K562 (cell line): ENCODE results near the gene XKR7. TPM values are rescaled to one million over a fixed set of nuclear protein-coding genes. Genes with fewer than 3 reads are reported as not detected.

ENCODE experiments used
- ATAC-seq: fragments of 200-7000 bp; cut with Tn5 transposase; 3 replicates; pipeline ENCODE4 v1.9.1; 2020; ENCODE audit warnings: moderate library complexity
- BruUV-seq: library from RNA; stranded (reverse); fragments of 400-500 nt; replicated peaks from 2 replicates; lab custom pipeline; 2021; lab: Mats Ljungman, UMichigan
- CTCF ChIA-PET: fragments of 300-600 bp; formaldehyde crosslinking; extraction: SDS; loops from one replicate; lab custom pipeline; 2021; ENCODE audit warnings: low intra/inter-chr PET ratio; lab: Yijun Ruan, JAX
- POLR2A ChIA-PET: fragments of 300-600, 350-650 bp; sonication (Branson Sonifier 250); formaldehyde crosslinking; extraction: SDS; loops from one replicate; lab custom pipeline; 2021; ENCODE audit warnings: antibody characterized with exemption, inconsistent platforms; lab: Yijun Ruan, JAX
- DNase-seq, 4 experiments: peaks; one replicate each; pipeline versions ENCODE4 v3.0.0 to v3.0.0-alpha.2; 2011 to 2018; ENCODE audit warnings: low spot score in 3 of 4, mixed read lengths in 3 of 4; ENCODE audit errors: extremely low read depth in 1 of 4
- FAIRE-seq: peaks from 2 replicates; lab custom pipeline; 2011; peaks lifted over from hg19 to GRCh38; lab: Jason Lieb, UNC
- H2AFZ ChIP-seq: 2 replicates; pipeline ENCODE4 v1.6.0; 2011; ENCODE audit warnings: low read depth, low read length, control low read depth, inconsistent platforms
- H3K27ac ChIP-seq: fragments of 200-600 bp; 3 replicates; pipeline ENCODE4 v1.8.0; 2011; ENCODE audit warnings: low read depth, mild to moderate bottlenecking, control low read depth, inconsistent platforms, low read length, moderate library complexity, mixed read lengths; ENCODE audit errors: extremely low read depth
- H3K27me3 ChIP-seq, 2 experiments: fragments of 300-600 bp in 1 of 2; 2 replicates in 1 of 2; 3 replicates in 1 of 2; pipeline versions ENCODE4 v1.6.0 to v1.8.0; 2011; ENCODE audit warnings: inconsistent platforms in 2 of 2, low read length in 2 of 2, mild to moderate bottlenecking in 1 of 2, mixed read lengths in 1 of 2, moderate library complexity in 1 of 2; ENCODE audit not compliant: control insufficient read depth in 2 of 2, insufficient read depth in 2 of 2
- H3K36me3 ChIP-seq: fragments of 300-600 bp; 3 replicates; pipeline ENCODE4 v1.8.0; 2011; ENCODE audit warnings: mild to moderate bottlenecking, low read length, inconsistent platforms; ENCODE audit not compliant: control insufficient read depth, insufficient read depth
- H3K4me1 ChIP-seq, 2 experiments: fragments of 200-600 bp in 1 of 2; replicated peaks in 1 of 2; 2 replicates in 1 of 2; 3 replicates in 1 of 2; pipeline versions ENCODE4 v1.5.1 to v1.8.0; 2011; ENCODE audit warnings: inconsistent platforms in 2 of 2, low read length in 2 of 2, mild to moderate bottlenecking in 1 of 2, mixed read lengths in 1 of 2, moderate library complexity in 1 of 2; ENCODE audit not compliant: control insufficient read depth in 2 of 2, insufficient read depth in 2 of 2
- H3K4me2 ChIP-seq: 2 replicates; pipeline ENCODE4 v1.6.1; 2011; ENCODE audit warnings: low read length, control low read depth, inconsistent platforms, mixed read lengths; ENCODE audit not compliant: insufficient read depth
- H3K4me3 ChIP-seq: fragments of 200-600 bp; sonication (generic), shearing (Covaris generic); 2 replicates; pipeline ENCODE4 v1.5.1; 2016; ENCODE audit warnings: control low read depth, inconsistent platforms
- H3K79me2 ChIP-seq: fragments of 200-600 bp; 3 replicates; pipeline ENCODE4 v1.8.0; 2011; ENCODE audit warnings: low read length, inconsistent platforms; ENCODE audit not compliant: control insufficient read depth, insufficient read depth
- H3K9ac ChIP-seq, 2 experiments: 2 replicates each; pipeline versions ENCODE4 v1.6.0 to v1.6.1; 2011; ENCODE audit warnings: low read depth in 2 of 2, low read length in 2 of 2, control low read depth in 1 of 2, inconsistent platforms in 1 of 2, mild to moderate bottlenecking in 1 of 2, mixed read lengths in 1 of 2; ENCODE audit not compliant: insufficient read depth in 1 of 2
- H3K9me1 ChIP-seq: one replicate; pipeline ENCODE4 v1.6.0; 2011; ENCODE audit warnings: inconsistent platforms, mild to moderate bottlenecking, low read length, moderate library complexity; ENCODE audit not compliant: control insufficient read depth, insufficient read depth
- H3K9me3 ChIP-seq: replicated peaks from 2 replicates; pipeline ENCODE4 v1.5.1; 2011; ENCODE audit warnings: low read depth, low read length, inconsistent platforms; ENCODE audit not compliant: control insufficient read depth, insufficient read depth
- H4K20me1 ChIP-seq: replicated peaks from 2 replicates; pipeline ENCODE4 v1.6.1; 2011; ENCODE audit warnings: low read length, inconsistent platforms, mixed read lengths; ENCODE audit not compliant: control insufficient read depth, insufficient read depth
- CEBPG ChIP-seq, 3 experiments: fragments of 200-800 bp in 1 of 3; sonication (Bioruptor generic) in 1 of 3; sonication (generic) in 1 of 3; formaldehyde crosslinking in 1 of 3; IDR thresholded peaks in 2 of 3; conservative IDR thresholded peaks in 1 of 3; 2 replicates each; pipeline versions ENCODE4 v1.6.1 to v1.8.0; 2016 to 2022; ENCODE audit warnings: missing compliant biosample characterization in 2 of 3, missing genetic modification characterization in 2 of 3, mild to moderate bottlenecking in 1 of 3, missing genetic modification reagents in 1 of 3
- KDM2B ChIP-seq: fragments of 250-450 bp; sonication (Bioruptor Pico); IDR thresholded peaks from 2 replicates; pipeline ENCODE4 v1.8.0; 2021; ENCODE audit warnings: mild to moderate bottlenecking, moderate library complexity
- SETDB1 ChIP-seq: IDR thresholded peaks from one replicate; pipeline ENCODE4 v1.6.1; 2012; ENCODE audit warnings: low read length, control low read depth, inconsistent platforms
- ZNF695 ChIP-seq: fragments of 450-650 bp; formaldehyde crosslinking; IDR thresholded peaks from 2 replicates; pipeline ENCODE4 v1.4.0; 2020; ENCODE audit warnings: mild to moderate bottlenecking, moderate library complexity
- WGBS: fragments of 100-300 bp; shearing (Covaris generic); methylation state at CpG from one replicate; pipeline ENCODE4 v1.1.6; 2016; ENCODE audit warnings: low coverage, mixed read lengths; ENCODE audit not compliant: insufficient coverage; ENCODE audit errors: missing lambda C conversion rate; 5-methylcytosine and 5-hydroxymethylcytosine counted together
- in situ Hi-C: fragments of 300-500 bp; cut with MboI; formaldehyde crosslinking; loops from 4 replicates; pipeline ENCODE4 v1.15.0; 2018; ENCODE audit warnings: inconsistent platforms, mixed read lengths
- intact Hi-C: fragments of 100-400 bp; cut with micrococcal nuclease; formaldehyde crosslinking; loops from 2 replicates; pipeline ENCODE4 v1.14.2; 2022
- polyA plus RNA-seq, 8 experiments: library from polyadenylated mRNA; depleted of rRNA in 4 of 8; stranded (reverse) in 5 of 8; unstranded in 3 of 8; fragments of >200 nt; fragmentation: Nextera tagmentation in 2 of 8; fragmentation: Illumina TruSeq in 1 of 8; extraction: Ambion mirVana in 2 of 8; extraction: Trizol in 1 of 8; gene quantifications; 2 replicates each; pipeline versions ENCODE4 v1.2.1 to v1.2.3, GENCODE V29; 2011 to 2014; ENCODE audit warnings: inconsistent platforms in 1 of 8, missing spikeins in 1 of 8
- total RNA-seq, 7 experiments: library from RNA; depleted of rRNA in 6 of 7; stranded (reverse); fragments of >200 nt in 6 of 7; fragmentation: Illumina TruSeq in 2 of 7; extraction: Trizol in 2 of 7; gene quantifications; 2 replicates each; pipeline versions ENCODE4 v1.2.1 to v1.2.3, GENCODE V29; 2011 to 2021; ENCODE audit warnings: low replicate concordance in 1 of 7
- TF ChIP-seq, protein P1 (sequence below), 3 experiments: IDR thresholded peaks in 2 of 3; conservative IDR thresholded peaks in 1 of 3; 2 replicates each; pipeline ENCODE4 v1.5.1; 2011 to 2012; ENCODE audit warnings: low read length in 3 of 3, mild to moderate bottlenecking in 3 of 3, control low read depth in 2 of 3, improper control_type of control experiment in 1 of 3, inconsistent platforms in 1 of 3, low read depth in 1 of 3, mixed read lengths in 1 of 3, moderate library complexity in 1 of 3; ENCODE audit not compliant: insufficient read depth in 2 of 3
- TF ChIP-seq, protein P2 (sequence below): fragments of 250-450 bp; sonication (Bioruptor Pico); IDR thresholded peaks from 2 replicates; pipeline ENCODE4 v1.5.0; 2020; ENCODE audit warnings: mild to moderate bottlenecking, borderline replicate concordance
- TF ChIP-seq, protein P3 (sequence below), 2 experiments: IDR thresholded peaks; 2 replicates each; pipeline ENCODE4 v1.6.1; 2011; ENCODE audit warnings: borderline replicate concordance in 1 of 2, control low read depth in 1 of 2, low read depth in 1 of 2, low read length in 1 of 2, mild to moderate bottlenecking in 1 of 2, mixed read lengths in 1 of 2, moderate library complexity in 1 of 2; ENCODE audit not compliant: insufficient read depth in 1 of 2, insufficient read length in 1 of 2, poor library complexity in 1 of 2, severe bottlenecking in 1 of 2; ENCODE audit errors: extremely low read depth in 1 of 2

The XKR7 gene
- total and polyA plus RNA-seq, 9 of the 15 experiments (the other 6 are each of a cell fraction or from before 2014, with no cell fraction given): 0.02 TPM; not detected in 8

DNA sequence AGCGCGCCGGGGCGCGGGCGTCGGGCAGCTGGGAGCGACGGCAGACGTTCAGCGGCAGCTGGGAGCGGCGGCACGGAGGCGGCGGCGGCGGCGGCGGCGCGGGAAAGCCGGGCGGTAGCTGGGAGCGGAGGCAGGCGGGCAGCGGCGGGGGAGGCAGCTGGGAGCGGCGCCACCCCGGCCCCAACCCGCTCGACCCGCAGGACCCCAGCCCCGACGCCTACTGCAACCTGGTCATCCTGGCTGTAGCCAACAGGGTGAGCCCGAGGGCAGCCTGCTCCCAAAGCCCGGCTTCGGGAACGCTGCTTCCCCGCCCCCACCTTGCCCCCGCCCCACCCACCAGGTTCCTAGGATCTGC is 51.2 kb downstream of the XKR7 start:
- H3K4me1 ChIP-seq: peaks cover 6 to 19% of the 10 kb centered on the region in 2 experiments; a peak in 4 of 5 replicates
- H3K9me3 ChIP-seq: no peaks in the 10 kb centered on the region
- no peak for FAIRE-seq
- in situ Hi-C loops: no loop called here
- H3K9me1 ChIP-seq: no peaks in the 10 kb centered on the region
- H3K36me3 ChIP-seq: no peaks in the 10 kb centered on the region
- H3K4me2 ChIP-seq: peak overlapping the region; percentile 52; the same call in 1 of the 2 replicates
- no peak overlapping the region for H2AFZ ChIP-seq
- POLR2A ChIA-PET: no interaction called here
- H3K27me3 ChIP-seq: peaks cover 27 to 62% of the 10 kb centered on the region in 2 experiments
- no TSS peak for BruUV-seq
- TF ChIP-seq, protein P1, sequence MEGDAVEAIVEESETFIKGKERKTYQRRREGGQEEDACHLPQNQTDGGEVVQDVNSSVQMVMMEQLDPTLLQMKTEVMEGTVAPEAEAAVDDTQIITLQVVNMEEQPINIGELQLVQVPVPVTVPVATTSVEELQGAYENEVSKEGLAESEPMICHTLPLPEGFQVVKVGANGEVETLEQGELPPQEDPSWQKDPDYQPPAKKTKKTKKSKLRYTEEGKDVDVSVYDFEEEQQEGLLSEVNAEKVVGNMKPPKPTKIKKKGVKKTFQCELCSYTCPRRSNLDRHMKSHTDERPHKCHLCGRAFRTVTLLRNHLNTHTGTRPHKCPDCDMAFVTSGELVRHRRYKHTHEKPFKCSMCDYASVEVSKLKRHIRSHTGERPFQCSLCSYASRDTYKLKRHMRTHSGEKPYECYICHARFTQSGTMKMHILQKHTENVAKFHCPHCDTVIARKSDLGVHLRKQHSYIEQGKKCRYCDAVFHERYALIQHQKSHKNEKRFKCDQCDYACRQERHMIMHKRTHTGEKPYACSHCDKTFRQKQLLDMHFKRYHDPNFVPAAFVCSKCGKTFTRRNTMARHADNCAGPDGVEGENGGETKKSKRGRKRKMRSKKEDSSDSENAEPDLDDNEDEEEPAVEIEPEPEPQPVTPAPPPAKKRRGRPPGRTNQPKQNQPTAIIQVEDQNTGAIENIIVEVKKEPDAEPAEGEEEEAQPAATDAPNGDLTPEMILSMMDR (IDR thresholded peaks at IDR 0.05 in 2 of 3, conservative IDR thresholded peaks at IDR 0.05 in 1 of 3; ENCODE audit: insufficient read depth in 2 of 3, low read depth in 1 of 3, low read length in 3 of 3): 0 out of 6 replicates have a peak, but pooled peaks of 1 of the 3 experiments have one; percentile 10
- TF ChIP-seq, protein P2, sequence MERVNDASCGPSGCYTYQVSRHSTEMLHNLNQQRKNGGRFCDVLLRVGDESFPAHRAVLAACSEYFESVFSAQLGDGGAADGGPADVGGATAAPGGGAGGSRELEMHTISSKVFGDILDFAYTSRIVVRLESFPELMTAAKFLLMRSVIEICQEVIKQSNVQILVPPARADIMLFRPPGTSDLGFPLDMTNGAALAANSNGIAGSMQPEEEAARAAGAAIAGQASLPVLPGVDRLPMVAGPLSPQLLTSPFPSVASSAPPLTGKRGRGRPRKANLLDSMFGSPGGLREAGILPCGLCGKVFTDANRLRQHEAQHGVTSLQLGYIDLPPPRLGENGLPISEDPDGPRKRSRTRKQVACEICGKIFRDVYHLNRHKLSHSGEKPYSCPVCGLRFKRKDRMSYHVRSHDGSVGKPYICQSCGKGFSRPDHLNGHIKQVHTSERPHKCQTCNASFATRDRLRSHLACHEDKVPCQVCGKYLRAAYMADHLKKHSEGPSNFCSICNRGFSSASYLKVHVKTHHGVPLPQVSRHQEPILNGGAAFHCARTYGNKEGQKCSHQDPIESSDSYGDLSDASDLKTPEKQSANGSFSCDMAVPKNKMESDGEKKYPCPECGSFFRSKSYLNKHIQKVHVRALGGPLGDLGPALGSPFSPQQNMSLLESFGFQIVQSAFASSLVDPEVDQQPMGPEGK (CRISPR knock-in tag): no peak
- TF ChIP-seq SETDB1: no peak
- TF ChIP-seq KDM2B: no peak
- no peak for TF ChIP-seq ZNF695 (CRISPR knock-in tag)
- no peak for TF ChIP-seq CEBPG (CRISPR knock-in tag; IDR thresholded peaks at IDR 0.05)
- no peak for TF ChIP-seq CEBPG (tag; conservative IDR thresholded peaks at IDR 0.05 in 1 of 2, IDR thresholded peaks at IDR 0.05 in 1 of 2)
- TF ChIP-seq, protein P3, sequence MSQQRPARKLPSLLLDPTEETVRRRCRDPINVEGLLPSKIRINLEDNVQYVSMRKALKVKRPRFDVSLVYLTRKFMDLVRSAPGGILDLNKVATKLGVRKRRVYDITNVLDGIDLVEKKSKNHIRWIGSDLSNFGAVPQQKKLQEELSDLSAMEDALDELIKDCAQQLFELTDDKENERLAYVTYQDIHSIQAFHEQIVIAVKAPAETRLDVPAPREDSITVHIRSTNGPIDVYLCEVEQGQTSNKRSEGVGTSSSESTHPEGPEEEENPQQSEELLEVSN (IDR thresholded peaks at IDR 0.05; ENCODE audit: borderline replicate concordance in 1 of 2, extremely low read depth in 1 of 2, insufficient read depth in 1 of 2, insufficient read length in 1 of 2, low read depth in 1 of 2, low read length in 1 of 2, poor library complexity in 1 of 2, severe bottlenecking in 1 of 2): peak in 1 of 2 experiments; percentile 59
- TF ChIP-seq, all 486 proteins: peak for 2
- intact Hi-C loops: loop anchor here (5.0 kb wide), 1 partner anchor 67 kb away; the partner anchor contains the start of gene PDRG1
- ATAC-seq (peak; percentile 5; the same call in 1 of the 3 replicates), DNase-seq (peak; percentile 16 to 68 (median 52))
- H3K79me2 ChIP-seq: no peaks in the 10 kb centered on the region
- peak overlapping the region; percentile 50 for H3K4me3 ChIP-seq
- no peak overlapping the region for H3K27ac ChIP-seq
- 0% methylated on average over 3 of the region's 42 CpGs for WGBS
- CTCF ChIA-PET: no interaction called here
- H3K9ac ChIP-seq: peak overlapping the region in 1 of 2 experiments; percentile 70; a peak in 1 of 4 replicates
- 0 out of 2 replicates have a peak, but pooled peaks cover 11% of the 10 kb centered on the region for H4K20me1 ChIP-seq
